Liver (tissue), 3 donors: ENCODE data around the gene SLC24A2.

Experiments used
- RAD21 ChIP-seq, 2 donors: IDR thresholded peaks; 2 replicates each; pipeline ENCODE4 v1.6.1; 2016; ENCODE audit warnings: antibody characterized with exemption in 2 of 2, mild to moderate bottlenecking in 2 of 2
- SP1 ChIP-seq: IDR thresholded peaks from 2 replicates; pipeline ENCODE4 v1.6.1; 2018; ENCODE audit warnings: antibody characterized with exemption, mild to moderate bottlenecking
- TAF1 ChIP-seq: conservative IDR thresholded peaks from 2 replicates; pipeline ENCODE4 v1.6.1; 2016; ENCODE audit warnings: antibody characterized with exemption, mild to moderate bottlenecking
- TF ChIP-seq, protein P1 (sequence below): fragments of 150-350 bp; IDR thresholded peaks from 2 replicates; pipeline ENCODE4 v1.5.1; 2017; ENCODE audit warnings: improper control_type of control experiment, low read depth, low read length; ENCODE audit not compliant: missing input control
- TF ChIP-seq, protein P2 (sequence below): IDR thresholded peaks from 2 replicates; pipeline ENCODE4 v1.6.1; 2016; ENCODE audit warnings: antibody characterized with exemption
- TF ChIP-seq, protein P3 (sequence below): IDR thresholded peaks from 2 replicates; pipeline ENCODE4 v1.6.1; 2016; ENCODE audit warnings: antibody characterized with exemption
- donor health status: healthy.
- donor health status: healthy.

DNA sequence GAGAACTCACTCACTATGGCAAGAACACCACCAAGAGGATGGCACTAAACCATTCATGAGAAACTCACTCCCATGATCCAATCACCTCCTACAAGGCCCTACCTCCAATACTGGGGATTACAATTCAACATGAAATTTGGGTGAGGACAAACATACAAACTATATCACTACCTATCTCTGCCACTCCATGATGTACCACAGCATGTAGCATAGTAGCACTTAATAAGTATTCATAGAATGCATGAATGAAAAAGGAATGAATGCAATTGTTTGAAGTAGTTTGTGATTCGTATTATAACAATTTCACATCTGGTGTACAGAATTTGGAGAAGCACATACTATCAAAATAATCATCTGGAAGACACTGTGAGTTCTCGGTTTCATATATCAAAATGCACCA lies 27.9 kb upstream of the SLC24A2 start:
- TF ChIP-seq, protein P1, sequence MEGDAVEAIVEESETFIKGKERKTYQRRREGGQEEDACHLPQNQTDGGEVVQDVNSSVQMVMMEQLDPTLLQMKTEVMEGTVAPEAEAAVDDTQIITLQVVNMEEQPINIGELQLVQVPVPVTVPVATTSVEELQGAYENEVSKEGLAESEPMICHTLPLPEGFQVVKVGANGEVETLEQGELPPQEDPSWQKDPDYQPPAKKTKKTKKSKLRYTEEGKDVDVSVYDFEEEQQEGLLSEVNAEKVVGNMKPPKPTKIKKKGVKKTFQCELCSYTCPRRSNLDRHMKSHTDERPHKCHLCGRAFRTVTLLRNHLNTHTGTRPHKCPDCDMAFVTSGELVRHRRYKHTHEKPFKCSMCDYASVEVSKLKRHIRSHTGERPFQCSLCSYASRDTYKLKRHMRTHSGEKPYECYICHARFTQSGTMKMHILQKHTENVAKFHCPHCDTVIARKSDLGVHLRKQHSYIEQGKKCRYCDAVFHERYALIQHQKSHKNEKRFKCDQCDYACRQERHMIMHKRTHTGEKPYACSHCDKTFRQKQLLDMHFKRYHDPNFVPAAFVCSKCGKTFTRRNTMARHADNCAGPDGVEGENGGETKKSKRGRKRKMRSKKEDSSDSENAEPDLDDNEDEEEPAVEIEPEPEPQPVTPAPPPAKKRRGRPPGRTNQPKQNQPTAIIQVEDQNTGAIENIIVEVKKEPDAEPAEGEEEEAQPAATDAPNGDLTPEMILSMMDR = no peak
- TF ChIP-seq, protein P2, sequence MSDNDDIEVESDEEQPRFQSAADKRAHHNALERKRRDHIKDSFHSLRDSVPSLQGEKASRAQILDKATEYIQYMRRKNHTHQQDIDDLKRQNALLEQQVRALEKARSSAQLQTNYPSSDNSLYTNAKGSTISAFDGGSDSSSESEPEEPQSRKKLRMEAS = no peak
- TF ChIP-seq RAD21 (IDR thresholded peaks at IDR 0.05) (no peak), SP1 (no peak), TAF1 (no peak)
- TF ChIP-seq, protein P3, sequence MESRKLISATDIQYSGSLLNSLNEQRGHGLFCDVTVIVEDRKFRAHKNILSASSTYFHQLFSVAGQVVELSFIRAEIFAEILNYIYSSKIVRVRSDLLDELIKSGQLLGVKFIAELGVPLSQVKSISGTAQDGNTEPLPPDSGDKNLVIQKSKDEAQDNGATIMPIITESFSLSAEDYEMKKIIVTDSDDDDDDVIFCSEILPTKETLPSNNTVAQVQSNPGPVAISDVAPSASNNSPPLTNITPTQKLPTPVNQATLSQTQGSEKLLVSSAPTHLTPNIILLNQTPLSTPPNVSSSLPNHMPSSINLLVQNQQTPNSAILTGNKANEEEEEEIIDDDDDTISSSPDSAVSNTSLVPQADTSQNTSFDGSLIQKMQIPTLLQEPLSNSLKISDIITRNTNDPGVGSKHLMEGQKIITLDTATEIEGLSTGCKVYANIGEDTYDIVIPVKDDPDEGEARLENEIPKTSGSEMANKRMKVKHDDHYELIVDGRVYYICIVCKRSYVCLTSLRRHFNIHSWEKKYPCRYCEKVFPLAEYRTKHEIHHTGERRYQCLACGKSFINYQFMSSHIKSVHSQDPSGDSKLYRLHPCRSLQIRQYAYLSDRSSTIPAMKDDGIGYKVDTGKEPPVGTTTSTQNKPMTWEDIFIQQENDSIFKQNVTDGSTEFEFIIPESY = no peak
